ENCODE results near the gene CDH3. TPM values are rescaled to one million over a fixed set of nuclear protein-coding genes. Genes with fewer than 3 reads are reported as not detected.
A peak's percentile ranks its signal among the peaks of the same experiment; 100 is the strongest.

CDH3 gene
- total and polyA plus RNA-seq, 2 of the 13 experiments (the other 11 are each of a cell fraction or from before 2014, with no cell fraction given): 0.11 TPM; not detected in 1

- 59% methylated on average over 5 of the region's 5 CpGs for WGBS (ENCODE audit: low lambda C conversion rate)
- no peaks in the 10 kb centered on the region for H3K79me2 ChIP-seq (ENCODE audit: insufficient read depth, low read length)
- H4K20me1 ChIP-seq (ENCODE audit: insufficient read depth, low read length): no peaks in the 10 kb centered on the region
- peaks cover 0 to 3% of the 10 kb centered on the region in 2 experiments; a peak in 2 of 5 replicates for H3K27me3 ChIP-seq (ENCODE audit: control insufficient read depth in 1 of 2, insufficient read depth in 2 of 2, low read length in 2 of 2)
- DNase-seq (ENCODE audit: low spot score): no peak
- H2AFZ ChIP-seq (ENCODE audit: low read length): no peak overlapping the region
- no peaks in the 10 kb centered on the region for H3K4me1 ChIP-seq (ENCODE audit: insufficient read depth, low read length)
- peak; percentile 34; the same call in 1 of the 3 replicates for ATAC-seq
- ChIA-PET POLR2A (no interaction called here), CTCF (ENCODE audit: low intra/inter-chr PET ratio, low total read pairs) (no interaction called here)
- no peak overlapping the region for H3K27ac ChIP-seq (ENCODE audit: extremely low read length, insufficient read depth, low read length)
- H3K9me3 ChIP-seq (ENCODE audit: low read length): no peaks in the 10 kb centered on the region
- no peaks in the 10 kb centered on the region for H3K36me3 ChIP-seq (replicated peaks in 1 of 2; ENCODE audit: control insufficient read depth in 1 of 2, insufficient read depth in 2 of 2, low read length in 2 of 2)
- H3K4me2 ChIP-seq (ENCODE audit: low read depth, low read length): no peak overlapping the region
- in situ Hi-C loops (cut with HindIII; ENCODE audit: extremely low pct_ligation_motif_present, low pct_unique_long_range_greater_than_20kb) (no loop called here), intact Hi-C loops (cut with micrococcal nuclease; ENCODE audit: unreplicated experiment) (no loop called here)
- FAIRE-seq: no peak
- H3K9ac ChIP-seq (ENCODE audit: insufficient read depth, low read depth, low read length): no peak overlapping the region
- BruUV-seq (replicated peaks): no TSS peak
- H3K4me3 ChIP-seq (replicated peaks in 1 of 3; ENCODE audit: insufficient read depth in 1 of 3, low read depth in 2 of 3, low read length in 3 of 3): no peak overlapping the region
- TF ChIP-seq SRF (IDR thresholded peaks at IDR 0.05; ENCODE audit: low read depth, low read length): no peak
- no peak for TF ChIP-seq HOXD1 (CRISPR knock-in tag; IDR thresholded peaks at IDR 0.05)
- TF ChIP-seq ZHX1 (CRISPR knock-in tag; IDR thresholded peaks at IDR 0.05; ENCODE audit: low read depth): no peak
- TF ChIP-seq POGK (CRISPR knock-in tag; conservative IDR thresholded peaks at IDR 0.05): no peak
- no peak for TF ChIP-seq ZNF33B (CRISPR knock-in tag; IDR thresholded peaks at IDR 0.05)
- TF ChIP-seq ZBTB40 (IDR thresholded peaks at IDR 0.05): no peak
- TF ChIP-seq ZBTB40 (CRISPR knock-in tag; IDR thresholded peaks at IDR 0.05): no peak
- TF ChIP-seq ZMYM4 (CRISPR knock-in tag; IDR thresholded peaks at IDR 0.05): no peak
- no peak for TF ChIP-seq ZNF605 (CRISPR knock-in tag; IDR thresholded peaks at IDR 0.05)
- no peak for TF ChIP-seq EEA1 (CRISPR knock-in tag; IDR thresholded peaks at IDR 0.05; ENCODE audit: borderline replicate concordance)
- TF ChIP-seq ZSCAN30 (CRISPR knock-in tag; IDR thresholded peaks at IDR 0.05): no peak
- no peak for TF ChIP-seq SP4 (CRISPR knock-in tag; IDR thresholded peaks at IDR 0.05)
Measured at GRCh38 chr16:68689921-68690320, 44.8 kb downstream of the CDH3 start.
